Loucy (cell line): ENCODE measurements around the gene TMEM240.
"Not testable (repeated sequence)": the region's sequence is repeated elsewhere in the genome, so short reads cannot be mapped to it uniquely, and the experiment has no call there.

Source experiments
- H2AFZ ChIP-seq: fragments of 200-600 bp; sonication (generic); 2 replicates; pipeline ENCODE4 v1.6.0; 2016; ENCODE audit warnings: antibody characterized with exemption, mild to moderate bottlenecking, low read length, moderate library complexity
- H3F3A ChIP-seq: fragments of 200-600 bp; 2 replicates; pipeline ENCODE4 v1.6.0; 2016; ENCODE audit warnings: antibody characterized with exemption, low read depth, mild to moderate bottlenecking
- H3K27me3 ChIP-seq: fragments of 200-600 bp; sonication (generic); 2 replicates; pipeline ENCODE4 v1.6.1; 2014; ENCODE audit warnings: low read length, mild to moderate bottlenecking; ENCODE audit not compliant: insufficient read depth, poor library complexity, severe bottlenecking
- H3K36me3 ChIP-seq: fragments of 200-600 bp; sonication (generic); 2 replicates; pipeline ENCODE4 v1.6.1; 2016; ENCODE audit warnings: low read length; ENCODE audit not compliant: insufficient read depth
- H3K4me1 ChIP-seq: fragments of 200-600 bp; sonication (generic); 2 replicates; pipeline ENCODE4 v1.5.1; 2014; ENCODE audit warnings: low read length, mild to moderate bottlenecking; ENCODE audit not compliant: insufficient read depth, poor library complexity, severe bottlenecking
- H3K4me2 ChIP-seq: fragments of 200-600 bp; sonication (generic); 2 replicates; pipeline ENCODE4 v1.6.0; 2014; ENCODE audit warnings: antibody characterized with exemption, low read length, low read depth, mild to moderate bottlenecking; ENCODE audit not compliant: poor library complexity, severe bottlenecking
- H3K4me3 ChIP-seq: fragments of 200-600 bp; sonication (generic); 2 replicates; pipeline ENCODE4 v1.5.1; 2014; ENCODE audit warnings: low read length, mild to moderate bottlenecking, mixed read lengths; ENCODE audit not compliant: poor library complexity, severe bottlenecking
- H3K79me2 ChIP-seq: fragments of 200-600 bp; sonication (generic); 2 replicates; pipeline ENCODE4 v1.6.1; 2014; ENCODE audit warnings: low read length; ENCODE audit not compliant: insufficient read depth
- H3K9ac ChIP-seq: fragments of 200-600 bp; sonication (generic); 2 replicates; pipeline ENCODE4 v1.6.0; 2014; ENCODE audit warnings: mild to moderate bottlenecking, low read depth, low read length, moderate library complexity; ENCODE audit not compliant: poor library complexity, severe bottlenecking
- H3K9me2 ChIP-seq: fragments of 200-600 bp; sonication (generic); replicated peaks from 2 replicates; pipeline ENCODE4 v1.6.1; 2016; ENCODE audit warnings: low read depth, low read length, mixed read lengths
- H3K9me3 ChIP-seq: fragments of 200-600 bp; sonication (generic); 2 replicates; pipeline ENCODE4 v1.6.1; 2014; ENCODE audit warnings: mild to moderate bottlenecking, antibody characterized with exemption, low read length, low read depth; ENCODE audit not compliant: insufficient read depth
- H4K20me1 ChIP-seq: fragments of 200-600 bp; sonication (generic); 2 replicates; pipeline ENCODE4 v1.6.0; 2014; ENCODE audit warnings: antibody characterized with exemption, low read length, mild to moderate bottlenecking; ENCODE audit not compliant: insufficient read depth, poor library complexity, severe bottlenecking
- CTCF ChIP-seq: fragments of 200-600 bp; sonication (generic); conservative IDR thresholded peaks from 2 replicates; pipeline ENCODE4 v1.5.1; 2014; ENCODE audit warnings: mild to moderate bottlenecking, antibody characterized with exemption, low read length
- EZH2phosphoT487 ChIP-seq: fragments of 200-600 bp; IDR thresholded peaks from 2 replicates; pipeline ENCODE4 v1.6.1; 2018; ENCODE audit warnings: antibody characterized with exemption, mild to moderate bottlenecking, moderate library complexity, borderline replicate concordance

The TMEM240 gene

GRCh38 chr1:1511533-1512285 lies 28.7 kb downstream of the TMEM240 start, which contains the start of gene ATAD3A:
Gene ATAD3A (plus strand): TSS chr1:1512162. CDS start chr1:1512269, 107 bp downstream.
- peak within 1 kb of the TSS; percentile 81 for H3K4me3 ChIP-seq
- peak within 1 kb of the TSS; percentile 80 for H3K4me2 ChIP-seq
- H2AFZ ChIP-seq: peak within 1 kb of the TSS; percentile 72
- H3K9me3 ChIP-seq: no peaks in the 10 kb centered on the region
- H3K36me3 ChIP-seq: no peaks in the 10 kb centered on the region
- no peaks in the 10 kb centered on the region for H3K9me2 ChIP-seq
- no peaks in the 10 kb centered on the region for H3F3A ChIP-seq
- TF ChIP-seq CTCF (no peak), EZH2phosphoT487 (no peak)
- peaks cover 20% of the 10 kb centered on the region; the same call in 1 of the 2 replicates for H3K79me2 ChIP-seq
- H3K4me1 ChIP-seq: peaks cover 14% of the 10 kb centered on the region
- H3K27me3 ChIP-seq: no peaks in the 10 kb centered on the region
- peak within 1 kb of the TSS; percentile 85 for H3K9ac ChIP-seq
- H4K20me1 ChIP-seq: peaks cover 4% of the 10 kb centered on the region

- Histone ChIP-seq H3K9ac (peak overlapping the region; percentile 85), H3K4me1 (peaks cover 14% of the 10 kb centered on the region), H3K79me2 (peaks cover 20% of the 10 kb centered on the region; the same call in 1 of the 2 replicates), H3K36me3 (no peaks in the 10 kb centered on the region), H3K9me3 (no peaks in the 10 kb centered on the region), H3K9me2 (no peaks in the 10 kb centered on the region), H3K27me3 (no peaks in the 10 kb centered on the region), H3F3A (no peaks in the 10 kb centered on the region), H4K20me1 (peaks cover 4% of the 10 kb centered on the region), H3K4me3 (peak overlapping the region; percentile 81), H3K4me2 (peak overlapping the region; percentile 80), H2AFZ (peak overlapping the region; percentile 72)
- TF ChIP-seq EZH2phosphoT487 (no peak), CTCF (no peak)
These were observed 29.4 kb downstream of the TMEM240 start for GRCh38 chr1:1510912-1511532.

GRCh38 chr1:1509465-1509850 lies 31.0 kb downstream of the TMEM240 start:
- not testable (repeated sequence) for H3K9ac ChIP-seq, H3K79me2 ChIP-seq, H3K36me3 ChIP-seq, H3F3A ChIP-seq, H3K9me3 ChIP-seq, H3K4me1 ChIP-seq, H3K9me2 ChIP-seq, H3K27me3 ChIP-seq, H3K4me3 ChIP-seq, H4K20me1 ChIP-seq, H3K4me2 ChIP-seq, H2AFZ ChIP-seq

- not testable (repeated sequence) for H3K9ac ChIP-seq, H4K20me1 ChIP-seq, H3K79me2 ChIP-seq, H3K4me2 ChIP-seq, H3F3A ChIP-seq, H3K9me3 ChIP-seq, H3K4me3 ChIP-seq, H3K36me3 ChIP-seq, H3K9me2 ChIP-seq, H3K4me1 ChIP-seq, H3K27me3 ChIP-seq, H2AFZ ChIP-seq
These were observed 31.5 kb downstream of the TMEM240 start for GRCh38 chr1:1508775-1509464.
